HEK293 (cell line): Measurements from ENCODE around the gene LAG3.

ENCODE experiments used
- CTCF ChIA-PET: fragments of 350-600 bp; formaldehyde crosslinking; extraction: SDS; loops from one replicate; lab custom pipeline; 2021; ENCODE audit warnings: antibody characterized with exemption; lab: Yijun Ruan, JAX
- POLR2A ChIA-PET: fragments of 300-600 bp; formaldehyde crosslinking; extraction: SDS; loops from one replicate; lab custom pipeline; 2020; ENCODE audit warnings: antibody characterized with exemption, inconsistent platforms; lab: Yijun Ruan, JAX
- H3K27ac ChIP-seq: fragments of 200-500 bp; sonication (Bioruptor generic); 2 replicates; pipeline ENCODE4 v1.5.1; 2014; ENCODE audit warnings: low read depth, low read length, control low read depth, inconsistent platforms; ENCODE audit errors: extremely low read depth
- H3K36me3 ChIP-seq, 2 experiments: fragments of 200-500 bp in 1 of 2; sonication (Bioruptor generic) in 1 of 2; 1 replicate in 1 of 2; 2 replicates in 1 of 2; pipeline ENCODE4 v1.5.1; 2014 to 2017; ENCODE audit warnings: inconsistent platforms in 2 of 2, low read length in 2 of 2; ENCODE audit not compliant: control insufficient read depth in 2 of 2, insufficient read depth in 1 of 2
- H3K4me1 ChIP-seq: fragments of 200-500 bp; sonication (Bioruptor generic); 2 replicates; pipeline ENCODE4 v1.5.1; 2014; ENCODE audit warnings: mild to moderate bottlenecking, low read length, inconsistent platforms; ENCODE audit not compliant: control insufficient read depth, insufficient read depth
- H3K4me3 ChIP-seq: 2 replicates; pipeline ENCODE4 v1.5.1; 2011; ENCODE audit warnings: low read depth, mild to moderate bottlenecking, control low read depth, low read length, moderate library complexity
- H3K9me3 ChIP-seq: fragments of 200-500 bp; sonication (Bioruptor generic); 2 replicates; pipeline ENCODE4 v1.5.1; 2014; ENCODE audit warnings: low read depth, low read length, inconsistent platforms; ENCODE audit not compliant: control insufficient read depth, insufficient read depth
- GFI1B ChIP-seq: fragments of 450-650 bp; formaldehyde crosslinking; IDR thresholded peaks from 2 replicates; pipeline ENCODE4 v1.5.1; 2016; ENCODE audit warnings: missing biosample characterization, missing genetic modification characterization
- HOXA7 ChIP-seq: sonication (generic); formaldehyde crosslinking; IDR thresholded peaks from 2 replicates; pipeline ENCODE4 v1.8.1; 2022; ENCODE audit warnings: missing genetic modification reagents, borderline replicate concordance
- HOXD13 ChIP-seq: sonication (generic); formaldehyde crosslinking; IDR thresholded peaks from 2 replicates; pipeline ENCODE4 v1.8.0; 2022; ENCODE audit warnings: missing genetic modification reagents, borderline replicate concordance
- KLF8 ChIP-seq: fragments of 450-650 bp; formaldehyde crosslinking; IDR thresholded peaks from 2 replicates; pipeline ENCODE4 v1.5.1; 2016; ENCODE audit warnings: missing biosample characterization, missing genetic modification characterization
- OSR2 ChIP-seq: fragments of 450-650 bp; formaldehyde crosslinking; IDR thresholded peaks from 2 replicates; pipeline ENCODE4 v1.5.1; 2016; ENCODE audit warnings: missing biosample characterization, missing genetic modification characterization
- PRDM6 ChIP-seq: fragments of 450-650 bp; formaldehyde crosslinking; IDR thresholded peaks from 2 replicates; pipeline ENCODE4 v1.5.1; 2017; ENCODE audit warnings: missing biosample characterization, missing genetic modification characterization
- SP2 ChIP-seq: fragments of 450-650 bp; formaldehyde crosslinking; IDR thresholded peaks from 2 replicates; pipeline ENCODE4 v1.5.1; 2016; ENCODE audit warnings: missing biosample characterization, missing genetic modification characterization
- SP3 ChIP-seq: fragments of 450-650 bp; formaldehyde crosslinking; IDR thresholded peaks from 2 replicates; pipeline ENCODE4 v1.5.1; 2016; ENCODE audit warnings: missing biosample characterization, missing genetic modification characterization
- SP7 ChIP-seq: fragments of 450-650 bp; formaldehyde crosslinking; IDR thresholded peaks from 2 replicates; pipeline ENCODE4 v1.5.1; 2016; ENCODE audit warnings: missing biosample characterization, missing genetic modification characterization
- YY1 ChIP-seq: fragments of 450-650 bp; formaldehyde crosslinking; IDR thresholded peaks from 2 replicates; pipeline ENCODE4 v1.5.1; 2018; ENCODE audit warnings: missing biosample characterization, missing genetic modification characterization
- YY2 ChIP-seq: fragments of 450-650 bp; formaldehyde crosslinking; IDR thresholded peaks from 2 replicates; pipeline ENCODE4 v1.5.1; 2016; ENCODE audit warnings: missing biosample characterization, missing genetic modification characterization
- ZBTB21 ChIP-seq: fragments of 450-650 bp; formaldehyde crosslinking; IDR thresholded peaks from 2 replicates; pipeline ENCODE4 v1.5.1; 2017; ENCODE audit warnings: missing biosample characterization, missing genetic modification characterization
- ZBTB26 ChIP-seq: fragments of 450-650 bp; formaldehyde crosslinking; optimal IDR thresholded peaks from 2 replicates; pipeline ENCODE3; 2016; ENCODE audit warnings: missing biosample characterization, mild to moderate bottlenecking, missing genetic modification characterization
- ZBTB48 ChIP-seq: fragments of 450-650 bp; formaldehyde crosslinking; IDR thresholded peaks from 2 replicates; pipeline ENCODE4 v1.5.1; 2016; ENCODE audit warnings: missing biosample characterization, missing genetic modification characterization
- ZEB2 ChIP-seq: fragments of 450-650 bp; formaldehyde crosslinking; IDR thresholded peaks from 2 replicates; pipeline ENCODE4 v1.5.1; 2016; ENCODE audit warnings: missing biosample characterization, missing genetic modification characterization
- ZFHX2 ChIP-seq: fragments of 450-650 bp; formaldehyde crosslinking; conservative IDR thresholded peaks from 2 replicates; pipeline ENCODE4 v1.5.1; 2016; ENCODE audit warnings: missing biosample characterization, missing genetic modification characterization
- ZNF10 ChIP-seq: fragments of 450-650 bp; formaldehyde crosslinking; IDR thresholded peaks from 2 replicates; pipeline ENCODE4 v1.5.1; 2017; ENCODE audit warnings: missing biosample characterization, missing genetic modification characterization
- ZNF146 ChIP-seq: fragments of 450-650 bp; formaldehyde crosslinking; IDR thresholded peaks from 2 replicates; pipeline ENCODE4 v1.5.1; 2016; ENCODE audit warnings: missing biosample characterization, missing genetic modification characterization
- ZNF184 ChIP-seq: fragments of 450-650 bp; IDR thresholded peaks from 2 replicates; pipeline ENCODE4 v1.5.1; 2018; ENCODE audit warnings: missing biosample characterization, mild to moderate bottlenecking, missing genetic modification characterization
- ZNF214 ChIP-seq: fragments of 450-650 bp; formaldehyde crosslinking; IDR thresholded peaks from 2 replicates; pipeline ENCODE4 v1.5.1; 2017; ENCODE audit warnings: missing biosample characterization, mild to moderate bottlenecking, missing genetic modification characterization, borderline replicate concordance
- ZNF221 ChIP-seq: fragments of 450-650 bp; formaldehyde crosslinking; IDR thresholded peaks from 2 replicates; pipeline ENCODE4 v1.5.1; 2017; ENCODE audit warnings: missing biosample characterization, missing genetic modification characterization, borderline replicate concordance
- ZNF366 ChIP-seq: fragments of 450-650 bp; formaldehyde crosslinking; conservative IDR thresholded peaks from 2 replicates; pipeline ENCODE4 v1.5.1; 2016; ENCODE audit warnings: missing biosample characterization, missing genetic modification characterization
- ZNF404 ChIP-seq: fragments of 450-650 bp; formaldehyde crosslinking; IDR thresholded peaks from 2 replicates; pipeline ENCODE4 v1.5.1; 2017; ENCODE audit warnings: missing biosample characterization, missing genetic modification characterization
- ZNF426 ChIP-seq: fragments of 450-650 bp; formaldehyde crosslinking; IDR thresholded peaks from 2 replicates; pipeline ENCODE4 v1.5.1; 2017; ENCODE audit warnings: missing biosample characterization, missing genetic modification characterization, mild to moderate bottlenecking, inconsistent platforms, moderate library complexity
- ZNF513 ChIP-seq: fragments of 450-650 bp; IDR thresholded peaks from 2 replicates; pipeline ENCODE4 v1.5.1; 2018; ENCODE audit warnings: missing biosample characterization, missing genetic modification characterization
- ZNF521 ChIP-seq: fragments of 450-650 bp; formaldehyde crosslinking; IDR thresholded peaks from 2 replicates; pipeline ENCODE4 v1.5.1; 2017; ENCODE audit warnings: missing biosample characterization, mild to moderate bottlenecking, missing genetic modification characterization
- ZNF629 ChIP-seq: fragments of 450-650 bp; formaldehyde crosslinking; IDR thresholded peaks from 2 replicates; pipeline ENCODE4 v1.5.1; 2017; ENCODE audit warnings: missing biosample characterization, missing genetic modification characterization
- ZNF670 ChIP-seq: fragments of 450-650 bp; formaldehyde crosslinking; IDR thresholded peaks from 2 replicates; pipeline ENCODE4 v1.5.1; 2016; ENCODE audit warnings: missing biosample characterization, missing genetic modification characterization, low read depth
- ZNF791 ChIP-seq: fragments of 450-650 bp; formaldehyde crosslinking; IDR thresholded peaks from 2 replicates; pipeline ENCODE4 v1.5.1; 2016; ENCODE audit warnings: missing biosample characterization, missing genetic modification characterization
- ZNF830 ChIP-seq: fragments of 450-650 bp; IDR thresholded peaks from 2 replicates; pipeline ENCODE4 v1.5.0; 2018; ENCODE audit warnings: missing biosample characterization, missing genetic modification characterization, low read depth, mild to moderate bottlenecking, moderate library complexity
- ZNF837 ChIP-seq: fragments of 450-650 bp; formaldehyde crosslinking; IDR thresholded peaks from 2 replicates; pipeline ENCODE4 v1.5.1; 2016; ENCODE audit warnings: missing biosample characterization, missing genetic modification characterization

Gene LAG3

GRCh38 chr12:6796576-6796975 lies 24.3 kb downstream of the LAG3 start:
- H3K4me3 ChIP-seq, result no peak overlapping the region
- no peaks in the 10 kb centered on the region for H3K4me1 ChIP-seq
- TF ChIP-seq SP3 (tag by site-specific recombination), result no peak
- no peak for TF ChIP-seq ZNF366 (tag by site-specific recombination)
- TF ChIP-seq YY1 (tag by site-specific recombination), result no peak
- no peak for TF ChIP-seq ZNF146
- TF ChIP-seq OSR2 (tag by site-specific recombination), result no peak
- no peak for TF ChIP-seq ZNF214 (tag by site-specific recombination)
- no peak for TF ChIP-seq ZNF830 (tag by site-specific recombination)
- TF ChIP-seq HOXA7, result no peak
- TF ChIP-seq YY2 (tag by site-specific recombination), result no peak
- no peak for TF ChIP-seq GFI1B (tag by site-specific recombination)
- TF ChIP-seq ZNF513 (tag by site-specific recombination), result no peak
- TF ChIP-seq ZNF791 (tag by site-specific recombination), result no peak
- TF ChIP-seq KLF8, result no peak
- no peak for TF ChIP-seq ZNF426 (tag by site-specific recombination)
- no peak for TF ChIP-seq ZEB2 (tag by site-specific recombination)
- ChIA-PET POLR2A (interaction anchor here (0.6 to 1.6 kb wide), 2 partner anchors 16 to 44 kb away, joined by 4 to 5 read pairs; partner anchors contain the start of gene MLF2), CTCF (interaction anchor here (1.8 to 1.9 kb wide), 2 partner anchors 30 to 43 kb away, joined by 6 read pairs; partner anchors contain the start of genes MLF2 and PTMS)
- H3K9me3 ChIP-seq, result no peaks in the 10 kb centered on the region
- no peak overlapping the region for H3K27ac ChIP-seq
- no peaks in the 10 kb centered on the region for H3K36me3 ChIP-seq

- CTCF ChIA-PET, result no interaction called here
- Histone ChIP-seq H3K4me3 (no peak overlapping the region), H3K4me1 (no peaks in the 10 kb centered on the region), H3K36me3 (no peaks in the 10 kb centered on the region), H3K27ac (no peak overlapping the region), H3K9me3 (no peaks in the 10 kb centered on the region)
- TF ChIP-seq ZBTB21, result no peak
- no peak for TF ChIP-seq ZNF837 (tag by site-specific recombination)
- TF ChIP-seq ZNF184 (tag by site-specific recombination), result no peak
- POLR2A ChIA-PET, result no interaction called here
These were observed 26.8 kb downstream of the LAG3 start for GRCh38 chr12:6799147-6799546.

GRCh38 chr12:6807170-6807569 lies 34.9 kb downstream of the LAG3 start:
- no peaks in the 10 kb centered on the region for H3K4me1 ChIP-seq
- H3K36me3 ChIP-seq, result no peaks in the 10 kb centered on the region
- POLR2A ChIA-PET, result interaction anchor here (0.7 kb wide), 1 partner anchor 19 kb away, joined by 6 read pairs; no protein-coding TSS in a partner anchor
- no peaks in the 10 kb centered on the region for H3K9me3 ChIP-seq
- no peak overlapping the region for H3K27ac ChIP-seq
- CTCF ChIA-PET, result interaction anchor here (0.9 to 2.5 kb wide), 2 partner anchors 18 to 29 kb away, joined by 5 to 8 read pairs; no protein-coding TSS in a partner anchor
- H3K4me3 ChIP-seq, result no peak overlapping the region
- TF ChIP-seq SP7 (tag by site-specific recombination), result 0 out of 2 replicates have a peak, but pooled peaks have one; percentile 27
- TF ChIP-seq ZNF629 (tag by site-specific recombination), result peak; percentile 51; the same call in 1 of the 2 replicates
- no peak for TF ChIP-seq ZNF221 (tag by site-specific recombination)
- no peak for TF ChIP-seq ZNF791 (tag by site-specific recombination)
- TF ChIP-seq ZBTB48, result no peak
- no peak for TF ChIP-seq ZNF521 (tag by site-specific recombination)
- TF ChIP-seq HOXD13 (CRISPR knock-in tag), result no peak
- TF ChIP-seq SP2 (tag by site-specific recombination), result no peak
- TF ChIP-seq ZNF670 (tag by site-specific recombination), result no peak
- TF ChIP-seq ZBTB26 (tag by site-specific recombination), result no peak
- TF ChIP-seq ZFHX2, result no peak
- TF ChIP-seq ZNF404 (tag by site-specific recombination), result no peak
- 0 out of 2 replicates have a peak, but pooled peaks have one; percentile 10 for TF ChIP-seq OSR2 (tag by site-specific recombination)
- TF ChIP-seq ZNF10 (tag by site-specific recombination), result peak; percentile 94
- TF ChIP-seq PRDM6 (tag by site-specific recombination), result no peak
